Mesothelial cell of epicardium (in vitro differentiated cells): Measurements from ENCODE around the gene FOXI1. TPM values are rescaled to one million over a fixed set of nuclear protein-coding genes. Genes with fewer than 3 reads are reported as not detected.

Experiments
- DNase-seq, 2 experiments: peaks; one replicate each; pipeline ENCODE4 v3.0.0; 2021; ENCODE audit warnings: low spot score in 2 of 2; ENCODE audit not compliant: unreplicated experiment in 2 of 2
- H3K27ac Mint-ChIP-seq: 2 replicates; pipeline ENCODE4 v1.8.0; 2021; ENCODE audit warnings: mixed read lengths
- H3K27me3 Mint-ChIP-seq: 2 replicates; pipeline ENCODE4 v1.8.0; 2021; ENCODE audit warnings: low read depth, mixed read lengths
- H3K36me3 Mint-ChIP-seq: 2 replicates; pipeline ENCODE4 v1.8.0; 2021; ENCODE audit warnings: mixed read lengths
- H3K4me1 Mint-ChIP-seq: 2 replicates; pipeline ENCODE4 v1.8.0; 2021; ENCODE audit warnings: mixed read lengths
- H3K4me3 Mint-ChIP-seq: 2 replicates; pipeline ENCODE4 v1.8.0; 2021; ENCODE audit warnings: mild to moderate bottlenecking, moderate library complexity, mixed read lengths
- H3K9me3 Mint-ChIP-seq: 2 replicates; pipeline ENCODE4 v1.8.0; 2021; ENCODE audit warnings: mixed read lengths
- CTCF ChIP-seq: fragments of 200-600 bp; sonication (generic); IDR thresholded peaks from one replicate; pipeline ENCODE4 v1.5.0; 2021; ENCODE audit warnings: antibody characterized with exemption; ENCODE audit not compliant: unreplicated experiment
- total RNA-seq: library from RNA; stranded (reverse); gene quantifications from 3 replicates; pipeline ENCODE4 v1.2.1, GENCODE V29; 2021

The FOXI1 gene
- total RNA-seq, 1 donor from 2014 or later, result not detected

- TF ChIP-seq CTCF, result no peak
- no peaks in the 10 kb centered on the region for H3K36me3 Mint-ChIP-seq
- no peak for DNase-seq
- no peaks in the 10 kb centered on the region for H3K9me3 Mint-ChIP-seq
- peaks cover 12% of the 10 kb centered on the region for H3K4me1 Mint-ChIP-seq
- H3K27ac Mint-ChIP-seq, result no peak overlapping the region
- no peak overlapping the region for H3K4me3 Mint-ChIP-seq
- H3K27me3 Mint-ChIP-seq, result peaks cover 7% of the 10 kb centered on the region
Measured at GRCh38 chr5:170104710-170105109, 987 bp upstream of the FOXI1 start.

GRCh38 chr5:170107674-170108073 is 2.0 kb downstream of the FOXI1 start:
- H3K27ac Mint-ChIP-seq, result no peak overlapping the region
- H3K27me3 Mint-ChIP-seq, result peaks cover 3% of the 10 kb centered on the region

GRCh38 chr5:170108266-170108785 is 2.6 kb downstream of the FOXI1 start:
- no peak for DNase-seq
- Mint-ChIP-seq H3K27ac (no peak overlapping the region), H3K27me3 (peaks cover 3% of the 10 kb centered on the region), H3K9me3 (no peaks in the 10 kb centered on the region), H3K36me3 (no peaks in the 10 kb centered on the region), H3K4me3 (no peak overlapping the region), H3K4me1 (peaks cover 11% of the 10 kb centered on the region)
- no peak for TF ChIP-seq CTCF

More at GRCh38 chr5:170107674-170108073, 2.0 kb downstream of the FOXI1 start:
- no peak for TF ChIP-seq CTCF
- no peak for DNase-seq
- Mint-ChIP-seq H3K36me3 (no peaks in the 10 kb centered on the region), H3K4me1 (peaks cover 11% of the 10 kb centered on the region), H3K4me3 (no peak overlapping the region), H3K9me3 (no peaks in the 10 kb centered on the region)

DNA sequence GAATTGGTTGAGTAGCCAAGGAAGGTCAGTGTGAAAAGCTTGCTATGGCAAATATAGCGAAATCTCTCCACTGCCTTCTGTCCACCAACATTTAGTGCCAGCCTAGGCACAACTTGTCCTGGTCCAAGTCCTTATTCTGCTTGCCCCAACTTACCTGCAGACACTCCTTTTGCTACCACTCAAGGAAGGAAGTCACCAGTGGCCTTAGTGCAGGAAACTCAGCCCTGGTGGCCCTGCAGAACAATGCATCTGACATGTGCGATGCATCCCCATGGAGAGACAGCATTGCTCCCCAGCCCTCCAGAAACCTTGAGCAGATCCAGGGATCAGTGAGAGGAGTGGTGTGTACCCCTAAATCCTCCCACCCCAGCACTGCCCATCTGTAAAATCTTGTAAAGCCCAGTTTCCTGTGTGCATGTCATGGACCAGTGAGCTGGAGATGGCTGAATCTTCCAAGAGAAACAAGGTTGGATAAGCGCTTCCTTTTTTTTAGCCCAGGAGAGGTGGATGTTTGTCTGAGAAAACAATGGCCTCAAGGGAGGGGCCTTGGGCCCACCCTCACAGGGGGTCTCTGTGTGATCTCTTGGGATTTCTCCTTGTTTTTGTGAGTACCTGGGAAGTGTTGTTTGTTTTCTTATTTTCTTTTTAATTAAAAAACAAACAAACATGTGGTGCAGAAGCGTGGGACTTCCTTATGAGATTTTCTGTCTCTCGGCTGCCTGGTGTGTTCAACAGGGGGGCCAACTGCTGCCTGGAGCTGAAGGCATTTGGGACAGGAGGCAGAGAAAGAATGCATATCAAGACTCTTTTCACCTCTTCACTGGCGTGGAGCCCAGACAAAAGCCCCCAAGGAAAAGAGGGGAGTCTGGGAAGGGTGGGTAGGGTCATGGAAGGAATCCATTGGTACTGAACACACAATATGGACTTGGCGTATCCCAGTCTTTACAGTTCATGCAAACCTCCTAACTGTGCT is 3.6 kb downstream of the FOXI1 start:
- no peaks in the 10 kb centered on the region for H3K9me3 Mint-ChIP-seq
- peaks cover 3% of the 10 kb centered on the region for H3K27me3 Mint-ChIP-seq
- H3K4me3 Mint-ChIP-seq, result no peak overlapping the region
- peaks cover 11% of the 10 kb centered on the region for H3K4me1 Mint-ChIP-seq
- H3K27ac Mint-ChIP-seq, result no peak overlapping the region
- no peaks in the 10 kb centered on the region for H3K36me3 Mint-ChIP-seq
- no peak for DNase-seq
- TF ChIP-seq CTCF, result no peak

DNA sequence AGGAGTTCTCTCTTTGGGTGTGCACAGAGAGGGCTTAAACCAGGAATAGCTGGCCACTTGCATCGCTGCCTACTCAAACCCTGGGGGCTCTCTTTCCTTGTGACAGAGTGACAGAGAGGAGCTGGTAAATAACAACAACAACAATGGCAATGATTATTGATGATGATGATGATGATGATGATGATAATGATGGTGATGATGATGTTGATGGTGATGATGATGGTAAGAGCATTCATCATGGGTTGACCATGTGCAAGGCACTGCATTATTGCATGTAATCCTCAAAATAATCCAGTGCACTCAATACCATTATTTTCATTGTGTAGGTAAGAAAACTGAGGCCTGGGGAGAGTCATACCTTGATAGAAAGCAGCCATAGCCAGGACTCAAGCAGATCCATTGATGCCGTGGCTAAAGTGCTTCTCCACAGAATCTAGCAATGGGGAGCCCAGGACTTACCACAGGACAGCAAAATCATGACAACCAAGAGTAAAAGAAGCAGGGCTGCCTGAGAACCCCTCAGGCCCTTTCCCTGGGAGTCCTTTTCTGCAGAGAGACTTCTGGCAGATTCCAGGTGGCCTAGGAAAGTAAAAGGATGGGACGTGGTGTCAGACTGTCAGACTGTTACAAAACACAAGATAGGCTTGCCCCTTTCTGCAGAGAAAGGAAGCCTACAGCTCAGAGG is 4.8 kb downstream of the FOXI1 start:
- Mint-ChIP-seq H3K36me3 (no peaks in the 10 kb centered on the region), H3K9me3 (peaks cover 9% of the 10 kb centered on the region), H3K27ac (no peak overlapping the region), H3K4me3 (no peak overlapping the region), H3K4me1 (peaks cover 7% of the 10 kb centered on the region), H3K27me3 (no peaks in the 10 kb centered on the region)
- no peak for DNase-seq
- no peak for TF ChIP-seq CTCF
